Measurements from ENCODE around the gene IRF7.

DNA sequence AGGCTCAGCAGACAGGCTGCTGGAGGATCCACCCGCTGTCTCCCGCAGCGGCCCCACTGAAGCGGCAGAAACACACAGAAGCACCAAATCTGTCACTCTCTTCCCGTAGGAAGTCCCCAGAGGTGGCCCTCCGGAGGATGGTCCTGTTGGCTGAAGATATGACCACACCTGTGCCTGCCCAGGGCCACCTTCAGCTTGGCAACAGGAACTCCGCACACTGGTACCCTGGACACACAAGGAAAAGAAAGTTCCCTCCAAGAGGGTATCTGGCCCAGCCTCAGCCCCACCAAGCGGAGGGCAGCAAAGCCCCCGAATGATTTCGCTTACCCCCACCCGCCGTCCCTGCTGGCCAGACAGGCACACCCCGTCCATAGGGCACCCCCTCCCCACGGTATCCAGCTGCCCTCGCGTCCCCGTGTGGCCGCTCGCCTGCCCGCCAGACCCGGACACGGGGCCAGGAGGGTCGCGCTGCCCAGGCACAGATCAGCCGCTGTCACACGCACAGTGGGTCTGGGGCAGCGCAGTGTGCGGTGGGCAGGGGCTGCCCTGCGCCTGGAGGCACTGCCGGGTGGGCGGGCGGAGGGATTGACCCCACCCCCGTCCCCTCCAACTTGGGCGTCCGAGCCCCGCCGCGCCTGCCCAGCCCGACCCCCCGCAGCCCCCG is 48.0 kb downstream of the IRF7 start:
- TF ChIP-seq, protein P1, sequence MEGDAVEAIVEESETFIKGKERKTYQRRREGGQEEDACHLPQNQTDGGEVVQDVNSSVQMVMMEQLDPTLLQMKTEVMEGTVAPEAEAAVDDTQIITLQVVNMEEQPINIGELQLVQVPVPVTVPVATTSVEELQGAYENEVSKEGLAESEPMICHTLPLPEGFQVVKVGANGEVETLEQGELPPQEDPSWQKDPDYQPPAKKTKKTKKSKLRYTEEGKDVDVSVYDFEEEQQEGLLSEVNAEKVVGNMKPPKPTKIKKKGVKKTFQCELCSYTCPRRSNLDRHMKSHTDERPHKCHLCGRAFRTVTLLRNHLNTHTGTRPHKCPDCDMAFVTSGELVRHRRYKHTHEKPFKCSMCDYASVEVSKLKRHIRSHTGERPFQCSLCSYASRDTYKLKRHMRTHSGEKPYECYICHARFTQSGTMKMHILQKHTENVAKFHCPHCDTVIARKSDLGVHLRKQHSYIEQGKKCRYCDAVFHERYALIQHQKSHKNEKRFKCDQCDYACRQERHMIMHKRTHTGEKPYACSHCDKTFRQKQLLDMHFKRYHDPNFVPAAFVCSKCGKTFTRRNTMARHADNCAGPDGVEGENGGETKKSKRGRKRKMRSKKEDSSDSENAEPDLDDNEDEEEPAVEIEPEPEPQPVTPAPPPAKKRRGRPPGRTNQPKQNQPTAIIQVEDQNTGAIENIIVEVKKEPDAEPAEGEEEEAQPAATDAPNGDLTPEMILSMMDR (IDR thresholded peaks at IDR 0.05): no peak
- TF ChIP-seq POLR2AphosphoS5 (IDR thresholded peaks at IDR 0.05; ENCODE audit: insufficient read depth in 1 of 2, low read depth in 1 of 2) (peak in 1 of 2 donors; percentile 23), POLR2A (IDR thresholded peaks at IDR 0.05) (no peak)

All from vagina (tissue), 2 donors.